Activated T-helper 17 cell treated with anti-CD3 and anti-CD28 coated beads, Interleukin-2, amount 50 U/mL, for 72 hours (primary cell): ENCODE measurements around the gene RNF38. TPM values are rescaled to one million over a fixed set of nuclear protein-coding genes. Genes with fewer than 3 reads are reported as not detected.
"Not testable (repeated sequence)": the region's sequence is repeated elsewhere in the genome, so short reads cannot be mapped to it uniquely, and the experiment has no call there.

Source experiments
- ATAC-seq: fragments of 150-1000 bp; cut with Tn5 transposase; replicated peaks from 2 replicates; pipeline ENCODE4 v1.10.0; 2021; ENCODE audit warnings: mild to moderate bottlenecking, moderate library complexity
- H3K27ac Mint-ChIP-seq: one replicate; pipeline ENCODE4 v1.8.0; 2022; ENCODE audit warnings: mixed read lengths
- H3K27me3 Mint-ChIP-seq: one replicate; pipeline ENCODE4 v1.8.0; 2022; ENCODE audit warnings: mixed read lengths
- H3K36me3 Mint-ChIP-seq: one replicate; pipeline ENCODE4 v1.8.0; 2022; ENCODE audit warnings: low read depth, mild to moderate bottlenecking, mixed read lengths
- H3K4me1 Mint-ChIP-seq: one replicate; pipeline ENCODE4 v1.8.0; 2022; ENCODE audit warnings: mixed read lengths
- H3K4me3 Mint-ChIP-seq: one replicate; pipeline ENCODE4 v1.8.0; 2022; ENCODE audit warnings: mild to moderate bottlenecking, mixed read lengths
- H3K9me3 Mint-ChIP-seq: one replicate; pipeline ENCODE4 v1.8.0; 2022; ENCODE audit warnings: mixed read lengths
- total RNA-seq, 2 donors: library from RNA; stranded (reverse); gene quantifications; one replicate each; pipeline ENCODE4 v1.2.3, GENCODE V29; 2022

Gene RNF38
- total RNA-seq, 2 donors from 2014 or later = 39.1 to 39.3 TPM

GRCh38 chr9:36315283-36315682, 84.8 kb downstream of the RNF38 start:
- ATAC-seq = no peak
- Mint-ChIP-seq H3K36me3 (no peaks in the 10 kb centered on the region), H3K27me3 (no peaks in the 10 kb centered on the region), H3K4me3 (no peak overlapping the region), H3K4me1 (no peaks in the 10 kb centered on the region), H3K27ac (no peak overlapping the region), H3K9me3 (no peaks in the 10 kb centered on the region)

GRCh38 chr9:36314740-36315139, 85.3 kb downstream of the RNF38 start:
- H3K27me3 Mint-ChIP-seq = no peaks in the 10 kb centered on the region
- ATAC-seq = no peak

GRCh38 chr9:36306471-36307306, 93.4 kb downstream of the RNF38 start:
- Mint-ChIP-seq H3K27ac (peak overlapping the region; percentile 72), H3K4me1 (peaks cover 6% of the 10 kb centered on the region), H3K27me3 (no peaks in the 10 kb centered on the region), H3K9me3 (no peaks in the 10 kb centered on the region), H3K36me3 (no peaks in the 10 kb centered on the region), H3K4me3 (peak overlapping the region; percentile 27)
- peak; percentile 68 for ATAC-seq

More at GRCh38 chr9:36314740-36315139, 85.3 kb downstream of the RNF38 start:
- H3K9me3 Mint-ChIP-seq = no peaks in the 10 kb centered on the region
- no peak overlapping the region for H3K27ac Mint-ChIP-seq
- H3K4me3 Mint-ChIP-seq = no peak overlapping the region
- H3K4me1 Mint-ChIP-seq = no peaks in the 10 kb centered on the region
- H3K36me3 Mint-ChIP-seq = no peaks in the 10 kb centered on the region

- not testable (repeated sequence) for H3K36me3 Mint-ChIP-seq, ATAC-seq, H3K4me1 Mint-ChIP-seq, H3K4me3 Mint-ChIP-seq, H3K27ac Mint-ChIP-seq, H3K9me3 Mint-ChIP-seq, H3K27me3 Mint-ChIP-seq
These were observed 95.7 kb downstream of the RNF38 start for GRCh38 chr9:36304366-36304765.

GRCh38 chr9:36301227-36301626, 98.8 kb downstream of the RNF38 start:
- no peaks in the 10 kb centered on the region for H3K4me1 Mint-ChIP-seq
- no peaks in the 10 kb centered on the region for H3K27me3 Mint-ChIP-seq
- no peaks in the 10 kb centered on the region for H3K36me3 Mint-ChIP-seq
- no peaks in the 10 kb centered on the region for H3K9me3 Mint-ChIP-seq
- H3K27ac Mint-ChIP-seq = peak overlapping the region; percentile 33
- H3K4me3 Mint-ChIP-seq = no peak overlapping the region
- no peak for ATAC-seq

- no peak overlapping the region for H3K27ac Mint-ChIP-seq
- H3K27me3 Mint-ChIP-seq = no peaks in the 10 kb centered on the region
These were observed 101.5 kb downstream of the RNF38 start for GRCh38 chr9:36298566-36298965.

GRCh38 chr9:36297798-36298197, 102.3 kb downstream of the RNF38 start:
- H3K27me3 Mint-ChIP-seq = no peaks in the 10 kb centered on the region
- no peak for ATAC-seq
- no peak overlapping the region for H3K27ac Mint-ChIP-seq
- H3K9me3 Mint-ChIP-seq = no peaks in the 10 kb centered on the region
- H3K36me3 Mint-ChIP-seq = no peaks in the 10 kb centered on the region
- no peak overlapping the region for H3K4me3 Mint-ChIP-seq
- no peaks in the 10 kb centered on the region for H3K4me1 Mint-ChIP-seq

More at GRCh38 chr9:36298566-36298965, 101.5 kb downstream of the RNF38 start:
- H3K4me1 Mint-ChIP-seq = no peaks in the 10 kb centered on the region
- ATAC-seq = no peak
- no peak overlapping the region for H3K4me3 Mint-ChIP-seq
- H3K36me3 Mint-ChIP-seq = no peaks in the 10 kb centered on the region
- H3K9me3 Mint-ChIP-seq = no peaks in the 10 kb centered on the region

GRCh38 chr9:36294996-36295395, 105.1 kb downstream of the RNF38 start:
- not testable (repeated sequence) for ATAC-seq, H3K36me3 Mint-ChIP-seq, H3K27me3 Mint-ChIP-seq, H3K4me3 Mint-ChIP-seq, H3K9me3 Mint-ChIP-seq, H3K4me1 Mint-ChIP-seq, H3K27ac Mint-ChIP-seq

GRCh38 chr9:36293918-36294317, 106.2 kb downstream of the RNF38 start:
- no peaks in the 10 kb centered on the region for H3K9me3 Mint-ChIP-seq
- no peaks in the 10 kb centered on the region for H3K4me1 Mint-ChIP-seq
- no peaks in the 10 kb centered on the region for H3K36me3 Mint-ChIP-seq
- H3K27ac Mint-ChIP-seq = no peak overlapping the region
- H3K27me3 Mint-ChIP-seq = no peaks in the 10 kb centered on the region
- no peak for ATAC-seq
- no peak overlapping the region for H3K4me3 Mint-ChIP-seq

- H3K9me3 Mint-ChIP-seq = no peaks in the 10 kb centered on the region
These were observed 106.9 kb downstream of the RNF38 start for GRCh38 chr9:36293171-36293570.

GRCh38 chr9:36292641-36293040, 107.4 kb downstream of the RNF38 start:
- H3K4me1 Mint-ChIP-seq = no peaks in the 10 kb centered on the region
- H3K27ac Mint-ChIP-seq = no peak overlapping the region
- no peak for ATAC-seq
- no peaks in the 10 kb centered on the region for H3K9me3 Mint-ChIP-seq
- no peak overlapping the region for H3K4me3 Mint-ChIP-seq
- no peaks in the 10 kb centered on the region for H3K27me3 Mint-ChIP-seq
- H3K36me3 Mint-ChIP-seq = no peaks in the 10 kb centered on the region

More at GRCh38 chr9:36293171-36293570, 106.9 kb downstream of the RNF38 start:
- Mint-ChIP-seq H3K4me1 (no peaks in the 10 kb centered on the region), H3K36me3 (no peaks in the 10 kb centered on the region), H3K4me3 (no peak overlapping the region), H3K27me3 (no peaks in the 10 kb centered on the region), H3K27ac (no peak overlapping the region)
- no peak for ATAC-seq

GRCh38 chr9:36290996-36291395, 109.1 kb downstream of the RNF38 start:
- H3K4me3 Mint-ChIP-seq = no peak overlapping the region
- no peaks in the 10 kb centered on the region for H3K4me1 Mint-ChIP-seq
- H3K27ac Mint-ChIP-seq = no peak overlapping the region
- ATAC-seq = no peak
- H3K9me3 Mint-ChIP-seq = no peaks in the 10 kb centered on the region
- no peaks in the 10 kb centered on the region for H3K27me3 Mint-ChIP-seq
- no peaks in the 10 kb centered on the region for H3K36me3 Mint-ChIP-seq

GRCh38 chr9:36289836-36290435, 110.1 kb downstream of the RNF38 start:
- no peak overlapping the region for H3K4me3 Mint-ChIP-seq
- H3K27me3 Mint-ChIP-seq = no peaks in the 10 kb centered on the region
- no peaks in the 10 kb centered on the region for H3K4me1 Mint-ChIP-seq
- no peak for ATAC-seq
- no peak overlapping the region for H3K27ac Mint-ChIP-seq
- no peaks in the 10 kb centered on the region for H3K36me3 Mint-ChIP-seq
- H3K9me3 Mint-ChIP-seq = no peaks in the 10 kb centered on the region

GRCh38 chr9:36288070-36288469, 112.0 kb downstream of the RNF38 start:
- Mint-ChIP-seq H3K36me3 (no peaks in the 10 kb centered on the region), H3K4me1 (no peaks in the 10 kb centered on the region), H3K27ac (no peak overlapping the region), H3K27me3 (no peaks in the 10 kb centered on the region), H3K9me3 (no peaks in the 10 kb centered on the region), H3K4me3 (no peak overlapping the region)
- no peak for ATAC-seq
